Fibroblast of skin of scalp (primary cell): ENCODE results near the gene ENPP6.
A peak's percentile ranks its signal among the peaks of the same experiment; 100 is the strongest.
"Not testable (repeated sequence)": the region's sequence is repeated elsewhere in the genome, so short reads cannot be mapped to it uniquely, and the experiment has no call there.

Experiments used
- DNase-seq: peaks from one replicate; pipeline ENCODE4 v3.0.0-alpha.2; 2013

The ENPP6 gene

GRCh38 chr4:184147858-184148737, 69.6 kb downstream of the ENPP6 start:
- DNase-seq: peak; percentile 43

DNA sequence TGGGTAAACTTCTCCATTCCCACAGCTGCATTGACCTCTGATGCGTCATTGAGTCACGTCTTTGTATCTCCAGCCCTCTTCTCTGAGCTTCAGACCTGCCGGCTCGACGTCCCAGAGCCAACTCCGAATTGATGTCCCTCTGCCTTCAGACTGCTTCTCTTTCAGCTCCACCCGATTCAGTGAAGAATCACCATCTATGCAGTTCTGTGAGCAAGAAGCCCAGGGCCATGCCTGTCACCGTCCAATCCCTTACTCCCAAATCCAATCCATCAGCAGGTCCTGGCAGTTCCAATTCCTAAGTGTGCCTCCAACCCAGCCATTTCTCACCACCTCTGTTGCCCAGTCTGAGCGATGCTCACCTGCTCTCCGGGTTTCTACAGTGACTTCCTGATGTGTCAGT, 70.7 kb downstream of the ENPP6 start:
- no peak for DNase-seq

DNA sequence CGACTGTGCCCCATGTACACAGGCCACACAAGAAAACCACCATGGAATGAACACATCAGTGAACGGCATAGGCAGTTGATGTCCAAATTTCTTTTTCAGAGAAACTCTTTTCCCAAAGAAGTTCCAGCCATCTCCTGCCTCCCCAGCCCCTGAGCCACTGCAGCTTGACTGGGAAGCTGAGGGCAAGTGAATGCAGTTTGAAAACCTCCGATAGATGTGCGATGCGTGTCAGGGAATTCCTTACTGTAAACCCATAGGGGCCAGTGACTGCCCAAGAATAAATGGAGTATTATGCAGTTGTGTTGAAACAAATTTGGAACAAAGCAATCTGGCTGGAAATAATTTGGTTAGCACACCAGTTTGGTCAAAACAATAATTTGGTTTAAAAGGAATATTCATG, 72.1 kb downstream of the ENPP6 start:
- DNase-seq: no peak

DNA sequence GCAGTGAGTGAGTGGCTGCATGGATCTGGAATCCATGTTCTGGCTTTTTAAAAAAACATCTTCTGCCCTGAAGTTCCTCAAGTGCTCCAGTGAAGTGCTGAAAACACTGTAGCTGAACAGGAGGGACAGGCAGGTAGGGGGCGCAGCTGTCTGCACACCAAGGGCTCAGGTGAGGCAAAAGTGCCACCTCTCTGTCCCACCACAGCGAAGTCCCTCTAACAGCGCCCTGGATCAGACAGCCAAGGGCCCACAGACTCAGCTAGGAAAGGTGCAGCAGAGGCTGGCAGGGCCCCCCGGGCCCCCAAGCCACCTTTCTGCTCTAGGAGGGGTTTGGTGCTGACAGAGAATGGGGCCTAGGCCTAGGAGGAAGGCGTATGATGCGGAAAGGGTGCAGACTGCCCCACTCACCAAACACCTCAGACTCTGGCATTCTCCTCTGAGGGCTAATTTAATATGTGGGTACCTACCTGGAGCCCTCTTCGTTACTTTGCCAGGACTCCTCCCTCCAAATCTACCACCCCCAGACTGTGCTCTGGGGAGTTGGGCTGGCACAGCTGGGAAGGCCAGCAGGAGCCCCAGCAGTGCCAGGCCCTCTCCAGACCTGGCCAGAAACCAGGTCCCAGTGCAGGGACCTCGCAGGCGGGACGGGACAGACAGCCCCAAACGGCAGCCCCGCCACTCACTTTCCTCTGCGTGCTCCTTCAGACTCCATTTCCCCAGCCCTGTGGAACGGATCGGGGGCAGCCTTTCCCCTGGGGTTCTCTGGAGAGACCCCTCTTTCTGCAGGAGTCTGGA, 73.7 kb downstream of the ENPP6 start:
- DNase-seq: no peak

- no peak for DNase-seq
These were observed 75.3 kb downstream of the ENPP6 start for GRCh38 chr4:184142121-184143000.

DNA sequence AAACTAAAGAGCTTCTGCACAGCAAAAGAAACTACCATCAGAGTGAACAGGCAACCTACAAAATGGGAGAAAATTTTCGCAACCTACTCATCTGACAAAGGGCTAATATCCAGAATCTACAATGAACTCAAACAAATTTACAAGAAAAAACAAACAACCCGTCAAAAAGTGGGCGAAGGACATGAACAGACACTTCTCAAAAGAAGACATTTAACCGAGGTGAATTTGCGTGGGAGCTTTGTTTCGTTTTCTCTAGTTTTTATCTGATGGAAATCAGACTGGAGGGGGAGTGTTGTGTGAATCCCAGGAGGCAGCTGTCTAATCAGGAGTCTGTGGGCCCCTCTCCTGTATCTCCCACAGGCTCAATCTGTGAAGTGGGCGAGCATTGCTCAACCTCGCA, 76.8 kb downstream of the ENPP6 start:
- not testable (repeated sequence) for DNase-seq

GRCh38 chr4:184136525-184136924, 81.1 kb downstream of the ENPP6 start:
- no peak for DNase-seq

GRCh38 chr4:184126800-184127199, 90.9 kb downstream of the ENPP6 start:
- no peak for DNase-seq

DNA sequence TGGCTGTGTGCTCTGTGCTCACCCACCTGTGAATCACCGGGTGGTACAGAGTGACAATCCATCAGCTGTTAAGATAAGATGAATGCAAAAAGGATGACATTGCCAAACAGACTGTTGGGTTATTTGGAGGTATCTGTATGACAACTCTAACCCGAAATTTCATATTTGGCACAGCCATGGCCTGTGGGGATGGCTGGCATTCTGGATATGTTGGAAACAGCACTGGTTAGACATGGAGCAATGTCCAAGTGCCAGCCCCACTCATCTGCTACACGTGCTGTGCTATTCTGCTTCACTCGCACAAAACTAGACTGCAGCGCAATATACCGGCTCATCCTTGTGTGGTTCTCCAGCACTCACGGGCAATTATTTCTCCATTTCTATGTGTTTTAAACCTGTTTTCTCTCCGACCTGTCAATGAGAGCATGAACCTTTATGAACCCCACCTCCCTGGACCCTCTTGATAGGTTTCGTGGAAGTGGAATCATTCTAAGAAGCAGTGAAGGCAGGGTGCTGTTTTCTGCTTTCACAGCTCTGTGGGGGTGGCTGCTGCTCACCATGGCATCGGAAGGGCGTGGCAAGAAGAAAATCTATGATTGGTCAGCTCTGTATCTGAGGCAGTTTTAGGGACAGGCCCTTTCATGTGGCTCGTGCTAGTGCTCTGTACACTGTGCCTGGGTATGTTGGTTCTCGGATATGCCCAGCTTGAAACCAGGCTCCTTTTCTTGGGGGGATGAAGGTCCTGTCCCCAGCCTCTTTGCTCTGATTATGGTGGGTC, 94.9 kb downstream of the ENPP6 start:
- no peak for DNase-seq

- DNase-seq: no peak
These were observed 97.0 kb downstream of the ENPP6 start for GRCh38 chr4:184120549-184121127.

DNA sequence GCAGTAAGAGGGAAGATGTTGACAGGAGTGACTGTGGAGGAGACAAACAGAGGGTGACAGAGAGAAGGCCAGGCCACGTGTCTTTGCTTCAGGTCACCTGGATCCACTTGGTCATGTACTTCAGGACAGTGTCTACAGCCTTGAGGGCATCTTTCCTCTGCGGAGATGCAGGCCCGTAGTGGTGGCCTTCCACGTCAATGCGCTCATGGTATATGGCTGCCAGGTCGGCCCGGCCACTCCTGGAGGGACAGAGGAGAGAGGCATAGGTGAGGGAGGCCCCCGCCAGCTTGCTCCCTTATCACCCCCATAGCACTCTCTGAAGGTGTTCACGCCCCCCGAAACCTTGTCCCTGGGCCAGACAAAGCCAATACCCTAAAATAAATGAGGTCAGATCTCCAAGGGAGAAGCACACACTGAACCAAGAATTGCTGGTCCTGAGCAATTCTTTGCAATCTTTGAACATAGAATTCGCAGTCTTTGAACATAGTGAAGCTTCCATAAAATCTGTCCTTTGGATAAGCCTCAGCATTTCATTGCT, 99.9 kb downstream of the ENPP6 start:
- DNase-seq: no peak

DNA sequence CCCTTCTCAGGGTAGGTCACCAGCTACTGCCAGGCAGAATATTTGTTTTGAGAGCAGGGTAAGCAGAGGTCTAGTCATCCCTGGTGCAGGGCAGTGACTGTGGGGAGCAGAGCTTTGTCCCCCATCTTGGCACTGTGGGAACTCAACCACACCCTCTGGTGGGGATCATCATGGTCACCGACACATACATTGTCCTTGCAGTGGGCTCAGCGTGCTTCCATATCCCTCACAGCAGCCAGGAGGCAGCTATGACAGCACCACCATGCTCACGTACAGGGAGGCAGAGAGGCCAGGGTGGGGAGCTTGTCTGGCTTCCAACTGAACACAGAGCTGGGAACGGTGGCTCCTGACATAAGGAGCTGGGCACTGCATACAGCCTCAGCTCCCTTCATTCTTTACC, 102.3 kb downstream of the ENPP6 start:
- no peak for DNase-seq

DNA sequence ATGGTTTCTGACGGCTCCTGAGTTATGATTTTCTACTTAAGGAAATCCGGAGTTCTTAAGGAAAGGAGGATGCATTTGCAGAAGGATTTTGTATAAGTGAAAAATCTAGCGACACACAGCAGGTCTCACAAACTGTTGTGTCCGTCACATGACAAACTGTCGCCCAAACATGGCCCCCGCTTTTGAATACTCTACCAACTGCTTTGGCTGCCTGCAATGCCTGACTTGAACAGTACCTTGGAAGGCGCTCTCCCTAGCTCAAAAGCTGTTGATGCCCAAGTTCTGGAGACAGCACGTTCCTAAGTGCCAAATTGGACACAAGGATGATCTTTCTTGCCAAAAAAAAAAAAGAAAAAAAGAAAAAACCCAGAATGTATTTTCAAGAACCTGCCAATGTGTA, 103.2 kb downstream of the ENPP6 start:
- no peak for DNase-seq

DNA sequence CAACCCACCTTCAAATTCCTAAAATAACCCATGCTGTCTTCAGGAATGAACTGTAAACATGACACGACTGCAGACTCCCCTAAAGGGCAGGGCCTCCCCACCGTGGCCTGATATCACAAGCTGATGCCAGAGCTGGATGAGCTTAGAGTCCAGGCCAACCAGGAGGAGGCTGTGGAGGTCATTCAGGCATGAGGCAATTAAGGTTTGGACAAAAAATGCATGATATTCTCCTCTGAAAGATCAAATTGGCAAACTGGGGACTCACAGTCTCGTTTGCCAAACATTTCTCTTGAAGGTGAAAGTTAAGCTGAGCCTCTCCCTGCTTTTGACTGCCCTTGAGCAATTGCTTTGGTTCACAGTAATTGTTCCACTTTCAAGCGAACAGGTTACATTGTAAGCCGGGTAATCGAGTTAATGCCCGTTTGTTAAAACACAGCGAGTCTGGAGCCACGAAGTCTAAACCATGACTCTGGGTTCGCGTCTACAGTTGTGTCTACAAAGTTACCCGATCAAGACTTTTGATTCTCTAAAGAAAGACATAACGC, 105.6 kb downstream of the ENPP6 start:
- DNase-seq: no peak

DNA sequence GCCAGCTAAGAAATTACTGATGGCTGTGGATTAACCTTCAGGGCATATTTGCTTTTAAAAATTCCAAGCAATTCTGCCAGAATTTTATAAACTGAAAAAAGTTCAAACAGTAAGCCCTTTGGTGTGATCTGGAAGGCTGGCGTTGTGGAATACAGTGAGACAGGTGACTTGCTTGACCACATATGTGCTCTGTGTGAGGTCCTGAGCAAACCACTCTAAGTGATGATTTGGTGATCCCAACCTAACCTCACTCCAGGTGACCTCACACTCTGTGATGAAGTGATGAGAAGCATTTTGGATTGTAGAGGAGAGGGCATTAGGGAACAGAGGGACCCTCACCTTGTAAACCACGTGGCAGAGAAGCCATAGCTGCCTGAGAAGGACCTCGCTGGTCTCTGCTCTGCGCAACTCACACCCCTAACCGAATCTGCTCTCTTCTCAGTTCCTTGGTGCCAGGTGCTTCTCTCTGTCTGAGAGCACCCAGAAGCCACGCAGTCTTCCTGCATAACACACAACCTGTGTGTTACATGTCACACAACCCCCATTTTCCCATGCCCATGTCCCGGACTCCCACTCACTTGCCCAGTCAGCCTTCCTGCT, 106.3 kb downstream of the ENPP6 start:
- no peak for DNase-seq

- DNase-seq: no peak
These were observed 107.0 kb downstream of the ENPP6 start for GRCh38 chr4:184110452-184111224.

GRCh38 chr4:184108006-184108501, 109.6 kb downstream of the ENPP6 start:
- DNase-seq: no peak

GRCh38 chr4:184104419-184105101, 113.1 kb downstream of the ENPP6 start:
- peak; percentile 19 for DNase-seq
